ENCODE results near the gene PDLIM3. TPM values are rescaled to one million over a fixed set of nuclear protein-coding genes. Genes with fewer than 3 reads are reported as not detected.

The PDLIM3 gene
- total RNA-seq, 1 donor from 2014 or later = 24.4 TPM

GRCh38 chr4:185457136-185457535 is 78.2 kb downstream of the PDLIM3 start:
- Histone ChIP-seq H3K9me3 (no peaks in the 10 kb centered on the region), H3K36me3 (no peaks in the 10 kb centered on the region), H3K4me1 (no peaks in the 10 kb centered on the region), H3K27ac (no peak overlapping the region), H3K27me3 (no peaks in the 10 kb centered on the region), H3K4me3 (no peak overlapping the region)
- TF ChIP-seq CTCF (IDR thresholded peaks at IDR 0.05) = no peak
- DNase-seq (no peak), ATAC-seq (no peak)
- intact Hi-C loops (cut with DNase I) = no loop called here

- Histone ChIP-seq H3K36me3 (no peaks in the 10 kb centered on the region), H3K27me3 (no peaks in the 10 kb centered on the region), H3K9me3 (no peaks in the 10 kb centered on the region), H3K4me3 (no peak overlapping the region), H3K27ac (no peak overlapping the region), H3K4me1 (no peaks in the 10 kb centered on the region)
- no peak for ATAC-seq
- no peak for TF ChIP-seq CTCF (IDR thresholded peaks at IDR 0.05)
- DNase-seq = no peak
- intact Hi-C loops (cut with DNase I) = no loop called here
Observed at GRCh38 chr4:185456131-185456530, 79.2 kb downstream of the PDLIM3 start.

Other genes with a start within 250 kb of the PDLIM3 start
- gene LRP2BP, start 139.6 kb downstream of the PDLIM3 start, total RNA-seq = 0.72 TPM
- gene ANKRD37, start 138.7 kb downstream of the PDLIM3 start, total RNA-seq = 7.7 TPM
- gene UFSP2, start 109.5 kb downstream of the PDLIM3 start, total RNA-seq = 36.8 TPM
- gene CCDC110, start 63.8 kb downstream of the PDLIM3 start, total RNA-seq = 0.75 TPM